Dedifferentiated amniotic fluid mesenchymal stem cell (primary cell): ENCODE measurements around the gene TANC1.

Experiments used
- DNase-seq: peaks from one replicate; pipeline ENCODE4 v3.0.0-alpha.2; 2016; ENCODE audit errors: extremely low spot score

TANC1 gene

DNA sequence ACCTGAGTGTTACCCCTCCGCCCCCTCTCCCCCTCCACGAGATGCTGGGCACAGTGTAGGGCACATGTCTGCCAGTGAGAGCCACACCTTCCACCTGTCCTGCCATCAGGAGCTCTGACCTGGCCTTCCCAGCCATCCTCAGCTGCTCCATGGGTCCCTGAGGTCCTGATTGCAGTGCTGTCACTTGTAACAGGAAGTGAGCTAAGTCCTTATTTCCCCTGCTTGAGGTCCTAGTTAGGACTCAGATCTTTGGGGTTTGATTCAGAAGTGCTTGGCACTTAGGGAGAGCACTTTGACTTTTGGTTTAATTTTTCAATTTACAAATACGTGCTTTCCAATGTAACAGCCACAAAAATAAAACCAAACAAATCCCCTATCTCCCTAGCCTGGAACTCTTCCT is 192.5 kb downstream of the TANC1 start:
- DNase-seq, result no peak

DNA sequence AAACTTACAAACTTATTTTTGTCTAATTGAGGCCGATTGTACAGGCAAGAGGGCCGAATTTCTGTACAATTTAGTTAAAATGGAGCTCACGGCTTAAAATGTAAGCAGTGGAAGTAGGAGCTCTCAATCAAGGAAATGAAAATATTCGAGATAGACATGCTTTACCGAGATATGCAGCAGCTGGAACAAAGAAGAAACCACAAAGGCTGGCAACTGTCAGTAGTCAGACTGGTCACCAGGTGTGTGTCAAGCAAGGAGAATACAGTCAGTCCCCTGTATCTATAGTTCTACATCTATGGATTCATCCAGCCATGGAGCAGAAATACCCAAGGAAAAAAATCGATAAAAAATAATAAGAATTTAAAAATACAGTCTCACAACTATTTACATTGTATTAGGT is 195.5 kb downstream of the TANC1 start:
- no peak for DNase-seq

DNA sequence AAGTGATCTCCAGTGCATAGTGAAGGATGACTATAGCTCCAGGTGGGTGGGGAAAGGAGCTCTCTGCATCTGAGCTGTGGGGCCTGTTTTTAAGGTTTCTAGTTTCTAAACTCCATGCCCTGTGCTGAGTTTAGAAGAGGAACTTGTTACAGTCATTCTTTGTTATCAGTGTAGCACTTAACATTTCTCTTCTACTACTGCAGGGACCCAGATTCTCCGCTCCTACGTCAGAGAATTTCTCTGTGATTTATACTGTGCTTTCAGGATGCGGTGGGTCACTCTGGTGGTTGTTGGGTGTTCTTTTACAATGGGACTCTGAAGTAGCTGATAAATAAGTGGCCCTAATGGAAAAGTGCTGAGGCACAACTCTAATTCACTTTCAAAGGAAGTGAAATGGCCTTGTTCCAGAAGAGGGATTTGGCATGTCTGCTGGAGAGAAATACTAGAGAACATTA is 196.0 kb downstream of the TANC1 start:
- no peak for DNase-seq

DNA sequence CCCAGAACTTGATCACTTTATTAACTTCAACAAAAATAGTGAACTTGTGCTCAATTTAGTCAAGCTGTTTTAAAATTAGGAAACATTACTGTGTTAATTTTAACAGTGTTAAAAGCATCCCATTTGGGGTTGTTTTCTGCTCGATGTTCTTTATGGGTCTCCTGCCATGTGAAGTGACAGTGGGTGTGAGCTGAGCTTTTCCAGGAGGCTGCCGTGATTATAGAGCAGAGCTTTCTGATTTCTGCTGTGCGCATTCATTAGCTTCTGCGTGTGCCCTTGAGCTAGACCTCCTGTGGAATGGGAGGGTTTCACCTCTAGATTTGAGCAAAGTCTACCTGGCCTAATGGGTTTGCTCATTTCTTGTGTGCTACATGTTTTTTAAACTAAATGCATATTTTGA is 196.6 kb downstream of the TANC1 start:
- no peak for DNase-seq

DNA sequence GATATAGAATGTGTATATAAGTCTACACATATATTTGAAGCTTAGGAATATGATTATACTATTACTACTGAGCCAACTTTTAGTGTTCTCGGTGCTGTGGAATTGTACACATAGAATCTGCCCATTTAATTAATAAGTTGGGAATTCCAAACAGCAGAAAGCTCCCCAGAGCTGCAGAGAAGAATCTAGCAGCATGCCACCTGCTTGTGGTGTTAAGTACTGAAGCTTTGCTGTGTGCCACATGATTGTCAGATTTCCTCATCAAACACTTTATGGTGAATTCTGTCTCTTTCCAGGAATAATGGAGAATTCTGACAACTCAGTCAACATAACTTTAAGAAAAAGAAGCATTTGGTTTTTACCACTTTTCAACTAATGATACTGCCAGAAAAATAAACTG is 200.3 kb downstream of the TANC1 start:
- no peak for DNase-seq

DNA sequence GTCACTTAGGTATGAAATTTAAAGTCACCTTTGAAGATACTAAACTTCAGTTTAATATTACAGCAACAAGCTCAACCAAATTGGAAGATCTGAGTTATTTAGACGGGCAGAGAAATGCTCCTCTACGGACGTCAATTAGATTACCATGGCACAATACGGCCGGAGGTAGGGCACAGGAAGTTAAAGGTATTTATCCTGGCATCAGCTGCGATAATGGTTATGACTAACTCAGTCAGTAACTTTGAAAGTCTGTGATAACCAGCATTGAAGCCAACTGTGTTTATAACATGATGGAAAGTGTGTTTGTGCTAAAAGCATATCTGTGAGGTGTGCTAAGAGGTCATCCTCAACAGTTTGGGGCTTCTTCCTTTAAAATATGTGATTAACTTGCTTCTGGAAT is 200.7 kb downstream of the TANC1 start:
- no peak for DNase-seq

DNA sequence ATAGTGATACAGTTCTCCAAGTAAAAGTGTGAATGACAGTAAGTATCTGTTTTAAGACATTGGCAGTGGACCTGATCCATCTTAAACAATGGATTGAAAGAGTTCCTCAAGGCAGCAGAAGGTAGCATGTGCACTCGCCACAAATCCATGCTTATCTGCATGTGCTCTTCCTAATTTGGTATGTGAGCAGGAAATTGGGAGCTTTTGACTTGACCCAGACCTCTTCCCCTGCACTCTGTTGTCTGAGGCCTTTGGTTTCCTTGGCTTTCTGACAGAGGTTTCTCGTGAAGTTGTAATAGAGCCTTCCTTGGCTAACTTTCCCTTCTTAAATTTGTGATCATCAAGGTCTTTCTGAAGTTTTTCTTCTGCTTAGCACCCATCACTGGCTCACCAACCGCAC is 204.0 kb downstream of the TANC1 start:
- DNase-seq, result no peak

DNA sequence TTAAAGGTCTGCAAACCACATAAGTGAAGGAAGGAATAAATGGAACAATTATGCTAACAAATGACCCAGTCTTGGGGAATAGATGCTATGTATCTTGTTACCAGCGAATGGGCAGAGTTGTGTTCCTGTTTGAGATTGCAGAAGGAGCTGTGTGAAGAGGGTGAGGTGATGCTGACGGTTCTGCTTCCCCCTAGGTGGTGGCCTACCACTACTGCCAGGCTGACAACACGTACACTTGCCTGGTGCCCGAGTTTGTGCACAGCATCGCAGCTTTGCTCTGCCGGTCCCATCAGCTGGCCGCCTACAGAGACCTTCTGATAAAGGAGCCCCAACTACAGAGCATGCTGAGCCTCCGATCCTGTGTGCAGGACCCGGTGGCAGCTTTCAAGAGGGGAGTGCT is 206.3 kb downstream of the TANC1 start:
- no peak for DNase-seq

DNA sequence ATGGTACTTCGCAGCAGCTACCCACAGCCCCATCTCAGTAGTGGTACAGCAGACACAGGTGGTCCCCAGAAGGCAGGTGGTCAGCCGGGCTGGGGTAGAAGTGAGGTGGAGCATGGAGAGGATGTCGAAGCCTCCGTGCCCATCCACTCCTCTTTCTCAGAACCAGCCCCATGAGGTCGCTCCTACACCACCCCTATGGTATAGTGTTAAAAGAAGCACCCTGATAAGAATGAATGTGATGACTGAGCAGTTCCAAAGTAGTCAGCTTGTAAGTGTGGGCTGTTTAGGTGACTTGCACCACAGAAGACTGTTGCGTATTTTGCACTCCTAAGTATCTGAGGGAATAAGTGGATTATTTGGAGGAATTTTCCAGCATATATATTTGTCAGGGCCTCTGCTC is 206.7 kb downstream of the TANC1 start:
- DNase-seq, result no peak

DNA sequence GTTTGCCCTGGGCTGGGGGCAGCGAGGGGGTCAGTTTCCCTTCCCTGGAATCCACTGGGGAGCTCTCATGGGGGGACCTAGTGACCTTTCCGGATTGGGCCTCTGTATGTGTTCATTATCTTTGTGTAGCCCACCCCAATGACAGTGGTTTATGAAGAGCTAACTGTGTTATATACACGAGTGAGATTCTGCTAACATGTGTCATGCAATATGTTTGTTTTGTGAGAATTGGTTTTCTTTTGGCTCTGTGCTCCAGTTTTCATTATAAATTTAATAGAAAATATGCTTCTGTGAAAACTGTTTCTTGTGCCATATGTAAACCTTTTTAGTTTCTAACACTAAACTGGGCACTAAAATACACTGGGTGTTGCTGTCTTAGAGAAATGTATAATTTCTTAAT is 207.5 kb downstream of the TANC1 start:
- no peak for DNase-seq

DNA sequence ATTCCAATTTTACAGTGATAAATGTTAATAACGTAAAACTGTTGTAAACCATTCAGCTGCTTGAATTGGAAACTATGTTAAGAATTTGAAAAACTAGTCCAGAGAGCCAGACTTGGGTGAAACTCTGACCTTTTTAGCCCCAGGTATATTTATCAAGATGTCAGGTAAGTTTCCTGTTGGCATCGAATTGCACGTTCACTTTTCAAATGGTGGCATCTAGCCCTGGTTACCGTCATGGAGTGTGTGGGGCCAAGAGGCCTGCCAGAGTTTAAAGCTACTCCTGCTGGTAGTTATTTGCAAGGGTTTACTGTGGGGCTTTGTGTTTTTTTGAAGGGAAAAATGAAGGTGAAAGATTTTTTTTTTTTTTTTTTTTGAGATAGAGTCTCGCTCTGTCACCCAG is 208.1 kb downstream of the TANC1 start:
- no peak for DNase-seq

DNA sequence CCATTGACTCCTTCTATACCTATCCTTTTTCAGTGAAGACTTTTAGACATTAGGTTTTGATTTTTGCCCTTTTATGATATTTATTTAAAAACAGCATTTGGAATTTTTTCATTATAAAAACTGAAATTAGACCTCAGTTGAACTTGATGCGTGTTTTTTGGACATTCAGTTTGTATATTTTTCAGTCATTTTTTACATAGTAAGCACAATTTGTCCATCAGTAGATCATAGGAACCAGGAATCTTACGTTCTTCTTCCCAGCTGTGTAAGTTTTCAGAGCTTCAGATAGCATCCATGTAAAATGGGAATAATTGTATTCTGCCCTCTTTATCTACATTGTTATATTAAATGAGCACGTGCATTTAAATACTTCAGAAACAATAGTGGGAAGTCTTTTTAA is 208.9 kb downstream of the TANC1 start:
- no peak for DNase-seq

DNA sequence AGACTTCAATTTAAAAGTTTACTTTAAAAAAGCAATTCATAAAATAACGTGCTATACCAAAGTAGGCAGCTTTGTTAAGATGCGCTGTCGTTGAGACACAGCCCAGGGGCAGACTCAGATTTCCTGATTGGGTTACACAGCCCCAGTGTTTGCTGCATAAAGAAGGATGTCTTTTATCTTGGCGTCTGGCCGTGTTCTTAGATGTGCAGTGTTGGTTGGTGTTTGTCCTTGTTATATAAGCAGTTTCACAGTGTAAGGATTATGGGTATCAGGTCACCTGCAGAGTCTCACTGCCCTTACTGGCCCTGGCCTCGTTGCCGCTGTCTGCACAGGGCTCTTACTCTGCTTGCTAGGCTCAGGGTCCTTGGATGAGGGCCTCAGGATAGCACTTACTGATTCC is 209.5 kb downstream of the TANC1 start:
- DNase-seq, result no peak

DNA sequence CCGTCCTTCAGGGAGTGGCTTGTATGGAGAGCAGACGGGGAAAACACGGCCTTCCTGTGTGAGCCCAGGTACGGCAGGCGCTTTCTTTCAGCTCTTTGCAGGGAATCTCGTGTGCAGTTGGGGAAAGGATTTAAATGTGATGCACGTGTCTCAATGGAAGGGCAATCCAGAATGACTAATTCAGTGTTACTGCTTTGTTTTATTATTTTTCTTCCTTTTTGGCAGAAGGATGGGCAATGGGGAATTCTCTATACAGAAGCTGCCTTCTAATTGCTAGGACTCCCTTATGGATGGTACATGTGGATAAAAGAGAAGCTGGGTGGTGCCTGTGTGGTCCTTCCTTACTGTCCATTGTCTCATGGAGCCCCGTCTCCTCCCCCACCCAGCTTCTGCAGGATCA is 210.7 kb downstream of the TANC1 start:
- DNase-seq, result no peak

DNA sequence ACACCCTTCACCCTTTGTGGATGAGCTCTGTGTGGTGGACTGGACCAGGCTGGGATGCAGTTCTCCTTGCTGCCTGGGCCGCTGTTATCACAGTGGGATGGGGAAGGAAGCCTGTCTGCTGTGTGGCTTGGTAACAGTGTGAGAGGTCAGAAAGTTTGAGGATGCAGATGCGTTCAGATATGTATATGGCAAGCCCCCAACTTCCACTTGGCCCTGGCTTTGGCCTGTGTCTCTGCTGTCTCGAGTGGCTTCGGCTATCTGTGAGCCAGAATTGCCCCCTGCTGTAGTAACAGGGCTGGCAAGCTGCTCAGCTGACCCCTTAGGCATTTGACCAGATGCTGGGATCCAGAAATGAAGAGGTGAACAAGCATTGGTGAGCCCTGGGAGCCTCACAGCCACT is 211.3 kb downstream of the TANC1 start:
- no peak for DNase-seq

DNA sequence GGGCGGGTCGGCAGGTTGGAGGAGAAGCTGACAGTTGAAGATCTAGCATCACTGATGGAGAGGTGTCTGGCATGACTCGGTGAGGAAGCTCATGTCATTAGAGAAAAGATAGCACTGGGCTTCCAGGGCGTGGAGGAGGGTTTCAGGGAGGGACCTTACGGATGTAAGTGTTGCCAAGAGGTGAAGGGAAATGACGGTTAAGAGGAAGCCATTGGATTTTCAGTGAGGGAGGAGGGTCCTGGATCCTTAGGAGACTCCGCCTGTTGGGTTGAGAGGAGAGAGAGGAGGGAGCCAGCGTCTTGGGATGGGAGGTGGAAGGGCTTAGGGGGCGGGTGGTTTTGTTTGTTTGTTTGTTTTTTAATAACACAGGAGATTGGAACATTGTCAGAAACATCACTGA is 214.9 kb downstream of the TANC1 start:
- DNase-seq, result no peak

DNA sequence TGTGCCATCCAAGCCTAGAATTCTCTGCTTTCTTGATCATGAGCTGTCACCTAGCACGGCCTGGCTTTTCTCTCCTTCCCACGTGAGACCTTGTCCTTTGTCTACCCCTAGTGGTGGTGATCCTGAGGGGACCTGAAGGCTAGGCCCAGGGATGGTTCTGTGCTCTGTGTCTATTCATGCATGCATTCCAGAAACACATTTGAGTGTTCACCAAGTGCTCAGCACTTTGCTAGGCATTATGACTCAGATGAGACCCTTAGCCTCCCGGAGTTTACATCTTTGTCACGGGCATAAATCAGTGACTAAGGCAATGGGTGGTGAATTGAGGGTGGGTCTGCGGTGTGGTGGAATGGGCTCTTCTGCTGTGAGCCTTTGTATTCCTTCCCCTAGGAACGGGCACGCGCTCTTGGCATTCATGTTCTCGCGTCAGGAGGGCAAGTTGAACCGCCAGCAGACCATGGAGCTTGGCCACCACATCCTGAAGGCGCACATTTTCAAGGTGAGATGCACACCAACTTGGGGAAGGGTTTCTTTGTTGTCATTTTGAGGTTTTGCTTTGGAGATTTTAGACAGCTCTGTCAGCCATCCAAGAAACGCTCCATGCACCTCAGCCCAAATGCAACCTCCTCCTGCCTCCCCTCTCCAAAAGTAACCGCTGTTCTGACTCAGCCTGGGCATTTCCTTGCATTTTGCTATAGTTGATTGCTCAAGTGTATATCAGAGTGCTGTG is 217.1 kb downstream of the TANC1 start:
- DNase-seq, result no peak

DNA sequence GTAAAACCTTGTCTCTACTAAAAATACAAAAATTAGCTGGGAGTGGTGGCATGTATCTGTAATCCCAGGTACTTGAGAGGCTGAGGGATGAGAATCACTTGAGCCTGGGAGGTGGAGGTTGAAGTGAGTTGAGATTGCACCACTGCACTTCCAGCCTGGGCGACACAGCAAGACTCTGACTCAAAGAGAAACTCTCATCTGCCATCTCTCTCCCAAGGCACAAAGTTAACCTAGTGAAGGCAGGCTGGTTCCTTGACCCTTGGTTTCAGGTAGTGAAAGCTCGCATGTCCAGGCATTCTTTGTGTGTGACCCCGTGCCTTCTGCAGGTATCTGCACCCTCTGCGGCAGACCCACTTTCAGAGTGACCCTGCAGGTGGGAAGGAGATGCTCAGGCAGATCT is 218.0 kb downstream of the TANC1 start:
- DNase-seq, result no peak

DNA sequence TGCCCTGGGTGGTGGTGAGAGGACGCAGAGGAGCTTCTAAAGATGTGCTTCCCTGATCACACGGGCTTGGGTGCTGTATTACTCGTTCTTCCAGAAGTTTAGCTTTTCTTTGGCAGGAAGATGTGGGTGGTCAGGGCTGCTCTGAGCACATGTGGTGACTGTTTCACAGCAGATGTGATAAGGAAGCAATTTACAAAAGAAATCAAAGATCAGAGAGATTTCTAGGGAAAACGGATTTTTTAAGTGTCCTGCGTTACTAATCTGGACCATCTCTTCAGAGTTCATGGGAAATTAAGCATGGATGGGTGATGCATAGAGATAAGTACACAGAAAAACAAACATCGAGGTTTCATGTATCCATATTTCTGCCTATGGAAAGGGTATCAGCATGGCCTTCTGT is 218.7 kb downstream of the TANC1 start:
- no peak for DNase-seq

DNA sequence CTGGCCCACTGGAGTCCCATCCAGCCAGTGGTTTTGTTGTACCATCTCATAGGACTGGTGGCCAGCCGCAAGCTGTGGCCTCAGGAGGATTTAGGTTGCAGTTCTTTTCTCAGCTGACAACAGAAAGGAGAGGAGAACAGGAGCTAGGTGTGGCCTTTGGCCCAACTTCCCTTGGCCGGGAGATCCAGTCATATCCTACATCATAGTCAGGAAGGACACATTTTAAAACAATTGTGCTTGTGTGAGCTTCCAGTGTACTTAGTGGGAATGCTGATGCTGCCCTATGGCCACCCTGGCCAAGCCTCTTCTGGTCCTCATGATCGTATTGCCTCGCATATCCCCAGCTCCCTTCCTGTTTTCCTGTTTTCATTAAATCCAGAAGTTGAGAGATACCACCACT is 220.0 kb downstream of the TANC1 start:
- no peak for DNase-seq

DNA sequence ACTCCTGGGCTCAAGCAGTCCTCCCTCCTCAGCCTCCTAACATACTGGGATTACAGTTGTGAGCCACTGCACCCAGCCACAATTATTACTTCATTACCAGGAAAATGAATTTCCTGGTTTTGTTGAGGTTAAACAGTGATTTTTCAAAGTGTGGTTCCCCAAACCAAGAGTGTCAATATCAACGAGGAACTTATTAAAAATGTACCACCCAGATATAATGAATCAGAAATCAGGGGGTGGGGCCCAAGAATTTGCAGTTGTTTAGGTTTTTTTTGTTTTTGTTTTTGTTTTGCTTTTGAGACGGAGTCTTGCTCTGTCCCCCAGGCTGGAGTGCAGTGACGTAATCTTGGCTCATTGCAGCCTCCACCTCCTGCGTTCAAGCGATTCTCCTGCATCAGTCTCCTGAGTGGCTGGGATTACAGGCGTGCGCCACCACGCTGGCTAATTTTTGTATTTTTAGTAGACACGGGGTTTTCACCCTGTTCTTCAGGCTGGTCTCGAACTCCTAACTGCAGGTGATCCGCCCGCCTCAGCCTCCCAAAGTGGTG is 224.0 kb downstream of the TANC1 start:
- no peak for DNase-seq

DNA sequence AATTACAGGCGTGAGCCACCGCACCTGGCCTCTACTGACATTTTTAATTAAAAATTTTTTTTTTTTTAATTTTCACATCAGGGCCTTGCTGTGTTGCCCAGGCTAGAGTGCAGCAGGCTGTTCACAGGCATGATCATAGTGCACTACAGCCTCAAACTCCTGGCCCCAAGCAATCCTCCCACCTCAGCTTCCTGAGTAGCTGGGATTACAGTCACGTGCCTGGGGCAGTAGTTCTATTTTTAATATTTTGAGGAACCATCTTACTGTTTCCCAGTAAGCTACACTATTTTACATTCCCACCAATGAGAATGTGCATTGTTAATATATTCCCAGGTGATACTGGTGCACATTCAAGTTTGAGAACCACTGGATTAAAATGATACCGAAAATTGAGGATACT is 225.4 kb downstream of the TANC1 start:
- no peak for DNase-seq

DNA sequence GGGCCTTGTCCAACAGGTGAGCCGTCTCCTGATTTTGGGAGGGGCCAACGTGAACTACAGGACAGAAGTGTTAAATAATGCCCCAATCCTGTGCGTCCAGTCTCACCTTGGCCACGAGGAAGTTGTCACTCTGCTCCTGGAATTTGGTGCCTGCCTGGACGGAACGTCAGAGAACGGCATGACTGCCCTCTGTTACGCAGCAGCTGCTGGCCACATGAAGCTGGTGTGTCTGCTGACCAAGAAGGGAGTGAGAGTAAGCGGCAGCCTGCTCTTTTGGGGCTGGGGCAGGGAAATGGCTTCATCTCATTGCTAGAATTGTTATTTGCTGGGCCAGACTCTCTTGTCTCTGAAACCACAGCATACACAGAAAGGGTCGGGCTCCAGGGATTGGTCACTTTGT is 225.8 kb downstream of the TANC1 start:
- no peak for DNase-seq

DNA sequence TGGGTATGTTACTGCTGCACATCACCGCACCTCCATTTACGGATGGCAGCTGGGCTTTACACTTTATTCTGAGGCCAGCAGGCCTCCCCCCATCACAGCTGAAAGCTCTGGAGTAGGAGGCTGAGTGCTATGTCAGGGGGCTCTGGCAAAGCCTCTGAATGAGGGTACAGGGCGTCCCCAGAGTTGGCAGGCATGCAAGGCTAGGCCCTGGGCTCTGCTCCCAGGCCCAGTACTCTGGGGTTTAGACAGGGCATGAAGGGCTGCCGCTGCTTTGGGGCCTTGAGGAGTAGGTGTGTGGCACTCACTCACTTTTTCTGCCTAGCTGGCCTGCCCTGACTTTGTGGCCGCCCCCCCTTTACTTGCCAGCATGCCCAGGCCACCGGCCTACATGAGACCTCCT is 227.3 kb downstream of the TANC1 start:
- DNase-seq, result no peak
